Erythroblast (primary cell): ENCODE results near the gene CACNA1D.

Experiments used
- GATA1 ChIP-seq: IDR thresholded peaks from 2 replicates; pipeline ENCODE4 v1.6.1; 2011; ENCODE audit warnings: low read depth, mild to moderate bottlenecking, control low read depth, low read length, moderate library complexity
- POLR2A ChIP-seq: IDR thresholded peaks from 2 replicates; pipeline ENCODE4 v1.6.1; 2011; ENCODE audit warnings: mild to moderate bottlenecking, low read length

DNA sequence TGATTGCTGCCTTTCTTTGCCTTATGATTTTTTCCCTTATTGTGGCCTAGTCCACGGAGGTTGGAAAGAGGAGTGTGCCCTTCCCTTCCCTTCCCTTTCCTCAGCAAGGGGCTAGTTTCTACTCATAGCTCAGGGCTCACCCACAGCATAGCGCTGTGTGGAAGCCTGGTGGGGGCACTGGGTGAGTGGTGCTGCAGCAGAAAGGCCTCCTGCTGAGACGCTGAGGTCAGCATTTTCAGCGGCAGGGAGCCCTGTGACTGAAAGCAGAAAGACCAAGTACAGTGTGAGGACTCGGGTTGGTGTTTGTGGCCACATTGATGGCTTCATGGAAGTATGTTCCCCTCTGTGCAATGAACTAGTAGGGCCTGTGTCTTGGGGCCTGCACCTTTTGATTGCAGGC is 21.9 kb downstream of the CACNA1D start:
- TF ChIP-seq POLR2A: no peak
- no peak for TF ChIP-seq GATA1
